Activated T-helper 1 cell treated with Interleukin-2 at 50 U/mL for 16 hours (primary cell): ENCODE data around the gene ZNF678.
"Not testable (repeated sequence)": the region's sequence is repeated elsewhere in the genome, so short reads cannot be mapped to it uniquely, and the experiment has no call there.

Experiments
- DNase-seq: peaks from one replicate; pipeline ENCODE4 v3.0.0-alpha.2; 2020; ENCODE audit warnings: low read depth

Gene ZNF678

GRCh38 chr1:227604446-227604845 lies 41.1 kb downstream of the ZNF678 start:
- DNase-seq = no peak

GRCh38 chr1:227606271-227606670 lies 42.9 kb downstream of the ZNF678 start:
- not testable (repeated sequence) for DNase-seq

GRCh38 chr1:227607336-227607898 lies 44.1 kb downstream of the ZNF678 start:
- no peak for DNase-seq

DNA sequence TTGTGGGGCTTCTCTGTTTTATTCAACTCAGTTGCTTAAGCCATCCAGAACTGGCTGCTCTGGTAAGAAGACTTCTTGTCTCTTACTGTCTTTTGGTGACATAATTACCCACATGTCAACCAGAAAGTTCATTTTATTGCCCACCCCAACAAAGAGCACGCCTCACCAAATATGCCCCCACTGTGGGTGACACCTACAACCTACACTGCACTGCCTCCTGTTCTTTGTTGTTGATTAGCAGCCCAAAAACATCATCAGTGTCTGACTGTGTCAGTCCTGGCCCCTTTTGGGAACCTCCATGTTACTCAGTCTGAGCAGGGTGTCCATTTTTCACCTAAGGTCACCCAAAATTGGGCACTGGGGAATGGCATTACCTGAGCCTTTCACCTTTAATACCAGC lies 49.3 kb downstream of the ZNF678 start:
- DNase-seq = no peak

GRCh38 chr1:227613526-227613925 lies 50.2 kb downstream of the ZNF678 start:
- DNase-seq = no peak

GRCh38 chr1:227621211-227621610 lies 57.9 kb downstream of the ZNF678 start:
- DNase-seq = no peak

DNA sequence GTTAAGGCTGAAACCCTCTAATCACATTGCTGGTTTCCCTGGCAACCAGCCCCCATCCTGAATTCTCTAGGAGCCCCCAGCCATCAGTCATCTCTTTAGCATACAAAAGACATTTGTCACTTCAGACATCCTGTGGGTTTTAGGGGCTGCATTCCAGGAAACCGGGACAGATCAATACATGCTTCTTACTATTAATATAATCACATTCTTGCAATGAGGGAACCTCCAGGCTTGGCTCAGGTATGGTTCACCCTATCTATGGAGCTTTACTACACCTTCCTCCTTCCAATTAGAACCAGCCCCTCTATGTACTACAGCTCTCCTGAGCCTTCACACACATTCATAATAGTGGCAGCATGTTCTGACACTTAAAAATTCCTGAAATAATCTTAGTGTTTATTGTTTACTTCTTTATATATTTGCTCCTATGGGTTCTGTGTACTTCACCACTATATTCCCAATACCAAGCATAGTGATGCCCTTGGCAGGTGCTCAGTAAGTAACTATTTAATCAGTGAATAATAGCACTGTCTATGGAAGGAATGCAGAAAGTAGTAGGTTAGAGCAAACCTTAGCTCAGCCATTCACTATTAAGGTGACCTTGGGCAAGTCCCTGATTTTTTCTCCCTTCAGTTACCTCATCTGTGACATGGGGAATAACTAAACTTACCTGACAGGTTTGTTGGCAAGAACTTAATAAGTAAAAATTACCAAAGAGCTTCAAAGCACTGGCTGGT lies 59.6 kb downstream of the ZNF678 start:
- DNase-seq = no peak

DNA sequence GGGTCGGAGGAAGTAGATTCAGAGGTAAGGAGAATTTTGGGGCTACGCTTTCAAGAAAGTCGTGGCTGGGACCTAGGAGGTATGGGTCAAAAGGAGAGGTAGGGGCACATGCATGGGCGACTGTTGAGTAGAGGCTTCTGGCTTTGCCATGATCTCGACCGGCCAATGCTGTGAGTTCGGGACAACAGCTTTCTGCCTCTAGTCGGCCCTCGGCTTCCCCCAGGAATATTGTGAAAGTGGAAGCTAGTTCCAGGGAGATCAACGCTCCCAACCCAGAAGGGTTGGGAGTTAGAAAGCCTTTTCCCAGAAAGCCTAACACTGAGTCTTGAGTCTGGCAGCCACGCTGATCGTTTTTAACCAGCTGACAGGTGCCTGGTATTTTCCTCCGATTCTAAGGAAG lies 69.0 kb downstream of the ZNF678 start:
- no peak for DNase-seq

DNA sequence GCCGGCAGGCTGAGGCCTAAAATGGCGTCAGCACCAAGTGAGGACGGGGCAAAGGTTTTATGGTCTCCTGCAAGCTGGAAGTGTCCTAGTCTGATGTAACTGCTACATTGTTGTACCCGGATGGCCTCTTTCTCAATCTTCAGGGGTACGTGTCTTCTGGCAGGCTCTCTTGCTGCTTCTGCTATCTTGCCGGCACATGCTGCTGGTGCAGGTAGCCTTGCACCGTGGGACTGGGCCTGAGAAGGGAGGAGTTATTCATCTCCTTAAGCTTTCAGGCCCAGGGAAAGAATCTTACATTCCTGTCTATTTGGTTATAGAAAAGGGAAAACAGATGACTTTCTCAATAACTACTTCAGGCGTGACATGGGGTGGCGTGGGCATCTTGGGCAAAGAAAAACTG lies 72.2 kb downstream of the ZNF678 start:
- DNase-seq = no peak

DNA sequence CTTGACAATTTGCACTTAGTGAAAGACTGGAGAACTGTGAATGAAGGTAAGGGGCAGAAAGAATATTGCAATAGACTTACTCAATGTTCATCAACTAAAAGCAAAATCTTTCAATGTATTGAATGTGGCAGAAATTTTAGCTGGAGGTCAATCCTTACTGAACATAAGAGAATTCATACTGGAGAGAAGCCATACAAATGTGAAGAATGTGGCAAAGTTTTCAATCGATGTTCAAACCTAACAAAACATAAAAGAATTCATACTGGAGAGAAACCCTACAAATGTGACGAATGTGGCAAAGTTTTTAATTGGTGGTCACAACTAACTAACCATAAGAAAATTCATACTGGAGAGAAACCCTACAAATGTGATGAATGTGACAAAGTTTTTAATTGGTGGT lies 91.1 kb downstream of the ZNF678 start:
- DNase-seq = no peak

DNA sequence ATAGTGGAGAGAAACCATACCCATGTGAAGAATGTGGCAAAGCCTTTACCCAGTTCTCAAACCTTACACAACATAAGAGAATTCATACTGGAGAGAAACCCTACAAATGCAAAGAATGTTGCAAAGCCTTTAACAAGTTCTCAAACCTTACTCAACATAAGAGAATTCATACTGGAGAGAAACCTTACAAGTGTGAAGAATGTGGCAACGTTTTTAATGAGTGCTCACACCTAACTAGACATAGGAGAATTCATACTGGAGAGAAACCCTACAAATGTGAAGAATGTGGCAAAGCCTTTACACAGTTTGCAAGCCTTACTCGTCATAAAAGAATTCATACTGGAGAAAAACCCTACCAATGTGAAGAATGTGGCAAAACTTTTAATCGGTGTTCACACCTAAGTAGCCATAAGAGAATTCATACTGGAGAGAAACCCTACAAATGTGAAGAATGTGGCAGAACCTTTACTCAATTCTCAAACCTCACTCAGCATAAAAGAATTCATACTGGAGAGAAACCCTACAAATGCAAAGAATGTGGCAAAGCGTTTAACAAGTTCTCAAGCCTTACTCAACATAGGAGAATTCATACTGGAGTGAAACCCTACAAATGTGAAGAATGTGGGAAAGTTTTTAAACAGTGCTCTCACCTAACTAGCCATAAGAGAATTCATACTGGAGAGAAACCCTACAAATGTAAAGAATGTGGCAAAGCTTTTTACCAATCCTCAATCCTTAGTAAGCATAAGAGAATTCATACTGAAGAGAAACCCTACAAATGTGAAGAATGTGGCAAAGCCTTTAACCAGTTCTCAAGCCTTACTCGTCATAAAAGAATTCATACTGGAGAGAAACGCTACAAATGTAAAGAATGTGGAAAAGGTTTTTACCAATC lies 91.7 kb downstream of the ZNF678 start:
- DNase-seq = no peak

DNA sequence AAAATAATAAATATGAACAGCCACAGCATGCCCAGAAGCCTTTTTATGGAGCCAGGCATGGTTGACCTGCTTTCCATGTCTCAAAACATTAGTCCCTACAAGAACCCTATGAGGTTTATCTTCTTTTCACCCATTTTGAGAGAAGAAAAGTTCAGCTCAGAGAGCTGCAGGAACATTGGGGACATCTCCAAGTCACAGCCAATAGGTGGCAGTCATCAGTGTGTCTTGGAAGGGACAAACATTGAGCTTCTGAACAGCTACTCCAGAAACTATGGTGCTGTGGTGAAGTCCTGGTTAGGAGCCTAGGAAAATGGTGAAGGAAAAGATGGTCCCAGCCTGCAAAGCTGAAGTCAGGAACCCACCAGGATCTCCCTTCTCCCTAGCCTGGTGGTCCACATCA lies 98.1 kb downstream of the ZNF678 start:
- no peak for DNase-seq

- DNase-seq = no peak
Measured at GRCh38 chr1:227662933-227663332, 99.6 kb downstream of the ZNF678 start.

DNA sequence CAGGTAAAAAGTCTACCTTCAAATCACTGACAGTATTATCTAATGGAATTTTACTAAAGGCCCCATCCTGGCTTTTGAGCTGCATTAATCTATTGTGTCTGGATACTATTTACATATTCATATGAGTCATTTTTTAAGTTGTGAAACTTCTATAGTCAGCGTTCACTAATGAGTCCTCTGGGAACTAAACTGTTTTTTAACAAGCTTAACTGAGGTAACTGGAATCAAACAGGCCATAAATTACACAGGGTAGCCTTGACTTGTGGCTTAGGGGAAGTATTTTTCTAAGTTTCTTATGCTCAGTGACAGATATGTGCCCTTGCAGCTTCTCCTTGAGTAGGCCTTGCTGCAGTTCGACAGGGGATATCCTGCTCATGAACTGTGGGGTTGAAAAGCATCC lies 102.9 kb downstream of the ZNF678 start:
- no peak for DNase-seq

GRCh38 chr1:227673441-227673840 lies 110.1 kb downstream of the ZNF678 start:
- no peak for DNase-seq

DNA sequence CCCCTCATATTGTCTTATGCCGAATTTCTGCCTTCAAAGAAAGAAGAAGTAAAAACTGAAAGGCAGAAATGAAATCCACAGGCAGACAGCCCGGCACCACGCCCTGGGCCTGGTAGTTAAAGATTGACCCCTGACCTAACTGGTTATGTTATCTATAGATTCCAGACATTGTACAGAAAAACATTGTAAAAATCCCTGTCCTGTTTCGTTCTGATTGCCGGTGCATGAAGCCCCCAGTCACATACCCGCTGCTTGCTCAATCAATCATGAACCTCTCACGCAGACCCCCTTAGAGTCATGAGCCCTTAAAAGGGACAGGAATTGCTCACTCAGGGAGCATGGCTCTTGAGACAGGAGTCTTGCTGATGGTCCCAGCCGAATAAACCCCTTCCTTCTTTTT lies 122.5 kb downstream of the ZNF678 start:
- no peak for DNase-seq

GRCh38 chr1:227697321-227697864 lies 134.0 kb downstream of the ZNF678 start:
- DNase-seq = no peak

- DNase-seq = not testable (repeated sequence)
Measured at GRCh38 chr1:227701631-227702030, 138.3 kb downstream of the ZNF678 start.

GRCh38 chr1:227707846-227708245 lies 144.5 kb downstream of the ZNF678 start:
- no peak for DNase-seq

DNA sequence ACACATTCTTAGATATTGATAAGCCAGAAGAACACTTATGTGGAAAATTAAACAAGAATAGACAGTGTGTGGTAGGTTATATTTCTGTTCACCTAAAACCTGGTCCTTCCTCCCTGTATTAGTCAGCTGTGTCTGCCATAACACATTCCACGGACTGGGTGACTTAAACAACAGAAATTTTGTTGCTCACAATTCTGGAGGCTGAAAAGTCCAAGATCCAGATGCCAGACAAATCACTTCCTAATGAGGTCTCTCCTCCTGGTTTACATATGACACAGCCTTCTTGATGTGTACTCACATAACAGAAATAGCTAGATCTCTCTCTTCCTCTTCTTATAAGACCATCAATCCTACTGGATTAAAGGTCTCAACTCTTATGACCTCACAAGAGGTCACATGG lies 146.1 kb downstream of the ZNF678 start:
- DNase-seq = no peak

DNA sequence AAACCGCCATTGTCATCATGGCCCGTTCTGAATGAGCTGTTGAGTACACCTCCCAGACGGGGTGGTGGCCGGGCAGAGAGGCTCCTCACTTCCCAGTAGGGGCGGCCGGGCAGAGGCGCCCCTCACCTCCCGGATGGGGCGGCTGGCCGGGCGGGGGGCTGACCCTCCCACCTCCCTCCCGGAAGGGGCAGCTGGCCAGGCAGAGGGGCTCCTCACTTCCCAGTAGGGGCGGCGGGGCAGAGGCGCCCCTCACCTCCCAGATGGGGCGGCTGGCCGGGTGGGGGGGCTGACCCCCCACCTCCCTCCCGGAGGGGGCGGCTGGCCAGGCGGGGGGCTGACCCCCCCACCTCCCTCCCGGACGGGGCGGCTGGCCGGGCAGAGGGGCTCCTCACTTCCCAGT lies 147.1 kb downstream of the ZNF678 start:
- not testable (repeated sequence) for DNase-seq

DNA sequence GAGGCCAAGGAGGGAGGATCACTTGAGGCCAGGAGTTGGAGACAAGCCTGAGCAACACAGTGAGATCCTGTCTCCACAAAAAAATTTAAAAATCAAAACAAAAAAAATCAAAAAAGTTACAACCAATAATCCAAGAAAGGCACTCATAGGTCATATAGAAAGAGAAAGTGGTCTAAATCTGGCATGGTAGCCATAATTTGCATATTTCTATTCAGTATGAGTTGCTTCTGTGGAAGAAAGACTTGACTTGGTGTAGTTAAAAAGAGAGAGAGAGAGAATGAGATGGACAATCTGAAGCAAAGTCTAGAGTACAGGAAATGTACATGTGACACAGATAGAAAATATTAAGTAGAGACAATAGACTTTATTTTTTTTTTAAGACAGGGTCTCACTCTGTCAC lies 149.3 kb downstream of the ZNF678 start:
- DNase-seq = no peak

- DNase-seq = no peak
Measured at GRCh38 chr1:227718932-227719331, 155.6 kb downstream of the ZNF678 start.
